Stimulated activated CD8-positive, alpha-beta memory T cell treated with anti-CD3 and anti-CD28 coated beads, Interleukin-2, amount 100 ng/mL, for 1 hour (primary cell): ENCODE data around the gene KCNJ18.
"Not testable (repeated sequence)": the region's sequence is repeated elsewhere in the genome, so short reads cannot be mapped to it uniquely, and the experiment has no call there.

Experiments
- DNase-seq, 2 donors: peaks; one replicate each; pipeline ENCODE4 v3.0.0-alpha.2; 2020; ENCODE audit warnings: low read depth in 2 of 2

Gene KCNJ18

GRCh38 chr17:21671437-21671836, 20.9 kb upstream of the KCNJ18 start:
- DNase-seq: not testable (repeated sequence)

GRCh38 chr17:21671871-21672270, 20.5 kb upstream of the KCNJ18 start:
- DNase-seq: not testable (repeated sequence)

- DNase-seq: not testable (repeated sequence)
Measured at GRCh38 chr17:21673451-21674241, 18.7 kb upstream of the KCNJ18 start.

- DNase-seq: no peak
Measured at GRCh38 chr17:21674242-21674731, 18.0 kb upstream of the KCNJ18 start.

- DNase-seq: not testable (repeated sequence)
Measured at GRCh38 chr17:21674891-21675738, 17.2 kb upstream of the KCNJ18 start.

GRCh38 chr17:21675739-21676130, 16.6 kb upstream of the KCNJ18 start:
- not testable (repeated sequence) for DNase-seq

- DNase-seq: no peak
Measured at GRCh38 chr17:21676281-21677111, 15.8 kb upstream of the KCNJ18 start.

GRCh38 chr17:21677126-21677910, 15.0 kb upstream of the KCNJ18 start:
- DNase-seq: no peak

- DNase-seq: no peak
Measured at GRCh38 chr17:21677911-21678310, 14.4 kb upstream of the KCNJ18 start.

GRCh38 chr17:21678393-21679081, 13.8 kb upstream of the KCNJ18 start:
- no peak for DNase-seq

- DNase-seq: no peak
Measured at GRCh38 chr17:21679256-21680146, 12.8 kb upstream of the KCNJ18 start.

- no peak for DNase-seq
Measured at GRCh38 chr17:21680366-21680765, 12.0 kb upstream of the KCNJ18 start.

GRCh38 chr17:21680850-21681351, 11.4 kb upstream of the KCNJ18 start:
- DNase-seq: not testable (repeated sequence)

- DNase-seq: not testable (repeated sequence)
Measured at GRCh38 chr17:21681576-21681975, 10.7 kb upstream of the KCNJ18 start.

- not testable (repeated sequence) for DNase-seq
Measured at GRCh38 chr17:21682130-21682529, 10.2 kb upstream of the KCNJ18 start.

GRCh38 chr17:21683142-21683712, 9.1 kb upstream of the KCNJ18 start:
- DNase-seq: not testable (repeated sequence)

GRCh38 chr17:21683897-21684296, 8.4 kb upstream of the KCNJ18 start:
- DNase-seq: not testable (repeated sequence)

GRCh38 chr17:21684384-21684783, 7.9 kb upstream of the KCNJ18 start:
- DNase-seq: not testable (repeated sequence)
